GM12878 (cell line): Measurements from ENCODE around the gene TESK2.

Source experiments
- ATF2 ChIP-seq: IDR thresholded peaks from 2 replicates; pipeline ENCODE4 v1.6.1; 2012; ENCODE audit warnings: low read length, inconsistent platforms
- BHLHE40 ChIP-seq, 2 experiments: fragments of 450-650 bp in 1 of 2; IDR thresholded peaks; 2 replicates each; pipeline ENCODE4 v1.6.1; 2011 to 2017; ENCODE audit warnings: low read depth in 2 of 2, borderline replicate concordance in 1 of 2, improper control_type of control experiment in 1 of 2, low read length in 1 of 2, mild to moderate bottlenecking in 1 of 2
- CREB1 ChIP-seq: IDR thresholded peaks from 2 replicates; pipeline ENCODE4 v1.6.1; 2012; ENCODE audit warnings: low read depth, mild to moderate bottlenecking, inconsistent platforms
- CTCF ChIP-seq, 3 experiments: IDR thresholded peaks in 2 of 3; conservative IDR thresholded peaks in 1 of 3; 2 replicates each; pipeline ENCODE4 v1.5.1; 2011; ENCODE audit warnings: low read depth in 3 of 3, low read length in 3 of 3, mild to moderate bottlenecking in 3 of 3, control low read depth in 2 of 3, moderate library complexity in 2 of 3, inconsistent platforms in 1 of 3, mixed read lengths in 1 of 3; ENCODE audit not compliant: control insufficient read depth in 2 of 3, insufficient read depth in 1 of 3; ENCODE audit errors: extremely low read depth in 1 of 3
- NRF1 ChIP-seq: conservative IDR thresholded peaks from 2 replicates; pipeline ENCODE4 v1.6.1; 2011; ENCODE audit warnings: mild to moderate bottlenecking, low read depth, low read length, improper control_type of control experiment
- RAD21 ChIP-seq: IDR thresholded peaks from 2 replicates; pipeline ENCODE4 v1.6.1; 2011; ENCODE audit warnings: mild to moderate bottlenecking, low read depth, low read length, moderate library complexity; ENCODE audit not compliant: insufficient read depth
- SIX5 ChIP-seq: IDR thresholded peaks from 2 replicates; pipeline ENCODE4 v1.6.1; 2011; ENCODE audit warnings: mild to moderate bottlenecking, low read depth, low read length, moderate library complexity; ENCODE audit not compliant: severe bottlenecking
- SREBF1 ChIP-seq: IDR thresholded peaks from 2 replicates; pipeline ENCODE4 v1.6.1; 2012; ENCODE audit warnings: mild to moderate bottlenecking, low read length
- ZNF217 ChIP-seq: fragments of 450-650 bp; IDR thresholded peaks from 2 replicates; pipeline ENCODE4 v1.6.1; 2017; ENCODE audit warnings: antibody characterized with exemption, mild to moderate bottlenecking

GRCh38 chr1:45381243-45381642 is 109.7 kb downstream of the TESK2 start:
- TF ChIP-seq NRF1 (no peak), SIX5 (no peak), CTCF (IDR thresholded peaks at IDR 0.05 in 2 of 3, conservative IDR thresholded peaks at IDR 0.05 in 1 of 3; ENCODE audit: control insufficient read depth in 2 of 3, extremely low read depth in 1 of 3, insufficient read depth in 1 of 3, low read depth in 3 of 3, low read length in 3 of 3) (no peak), CREB1 (no peak), ZNF217 (no peak), SREBF1 (no peak), ATF2 (no peak), BHLHE40 (IDR thresholded peaks at IDR 0.05; ENCODE audit: borderline replicate concordance in 1 of 2, low read depth in 2 of 2, low read length in 1 of 2) (no peak), RAD21 (no peak)
